Measurements from ENCODE around the gene DCLK2.

The DCLK2 gene

DNA sequence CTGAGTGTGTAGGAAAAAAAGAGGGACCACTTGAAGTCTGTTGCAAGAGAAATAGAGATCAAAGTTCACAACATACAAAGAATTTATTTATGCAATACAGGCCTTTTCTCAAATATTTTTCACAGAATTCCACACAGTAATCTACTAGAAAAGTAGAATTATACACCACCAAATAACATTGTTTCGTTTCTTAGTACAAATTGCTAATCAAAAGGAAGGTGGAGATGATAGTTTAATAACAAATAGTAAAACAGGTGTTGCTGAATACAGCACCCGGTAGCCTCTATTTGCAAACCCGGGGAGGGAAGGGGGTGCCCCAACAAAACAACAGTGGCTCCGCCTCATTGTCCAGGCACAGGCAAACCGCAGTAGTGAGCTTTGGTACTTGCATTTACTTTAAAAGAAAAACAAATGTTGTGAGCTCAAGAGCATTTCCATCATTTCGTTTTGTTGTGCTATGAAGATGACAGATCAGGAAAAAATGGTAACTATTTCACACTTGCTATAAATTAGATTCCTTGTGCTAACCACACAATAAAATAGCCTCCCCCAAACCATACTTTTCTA is 186.4 kb downstream of the DCLK2 start:
- no peak for DNase-seq (ENCODE audit: low spot score)

DNA sequence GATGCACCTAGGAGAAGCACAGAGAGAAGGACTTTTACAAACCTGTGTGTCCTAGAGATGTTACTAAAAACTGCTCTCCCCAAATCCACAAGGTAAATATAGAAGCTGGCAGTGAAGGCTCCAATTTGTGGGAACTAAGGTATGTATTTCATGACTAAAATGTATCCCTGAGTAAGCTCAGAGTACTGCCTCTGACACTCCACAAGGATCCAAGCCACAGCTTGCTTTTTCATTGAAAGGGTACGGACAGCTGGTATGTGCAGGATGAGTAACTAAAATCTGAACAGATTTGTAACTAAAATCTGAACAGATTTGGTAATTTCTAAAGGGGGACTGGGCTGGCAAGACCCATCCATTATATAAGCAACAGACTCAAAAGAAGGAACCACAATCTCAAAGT is 187.6 kb downstream of the DCLK2 start:
- DNase-seq (ENCODE audit: low spot score): no peak

DNA sequence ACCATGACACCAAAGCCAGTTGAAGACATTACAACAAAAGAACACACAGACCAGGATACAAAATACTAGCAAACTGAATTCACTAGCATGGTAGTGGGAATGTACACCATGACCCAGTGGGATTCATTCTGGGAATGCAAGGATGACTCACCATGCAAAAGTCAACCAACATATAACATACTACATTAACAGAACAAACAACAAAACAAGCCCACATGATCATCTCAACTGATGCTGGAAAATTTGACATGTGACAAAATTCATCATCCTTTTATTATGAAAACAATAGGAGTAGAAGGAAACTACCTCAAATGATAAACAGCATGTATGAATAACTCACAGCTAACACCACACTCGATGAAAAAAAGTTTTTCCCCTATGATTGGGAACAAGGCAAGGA is 190.2 kb downstream of the DCLK2 start:
- peak; percentile 43 for DNase-seq (ENCODE audit: low spot score)

DNA sequence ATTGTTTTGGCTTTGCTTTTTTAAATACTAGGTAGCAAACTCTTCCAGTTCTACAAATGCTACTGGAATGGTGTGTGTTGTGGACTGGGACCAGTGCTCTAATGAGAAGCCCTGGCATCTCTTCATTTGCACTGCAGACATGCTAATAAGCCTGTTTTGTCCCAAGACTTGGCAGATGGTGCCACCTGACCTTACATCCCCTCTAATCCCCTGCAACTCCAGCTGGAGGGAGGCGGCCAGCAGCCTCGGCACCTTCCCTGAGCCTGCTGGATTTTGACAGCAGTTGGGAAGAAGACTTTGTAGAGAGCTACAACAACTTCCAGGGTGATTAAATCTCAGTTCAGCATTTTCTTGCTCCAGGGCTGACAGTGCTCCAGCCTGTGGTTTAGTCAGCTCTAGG is 200.0 kb downstream of the DCLK2 start:
- DNase-seq (ENCODE audit: low spot score): no peak

GRCh38 chr4:150280081-150280895 is 202.0 kb downstream of the DCLK2 start:
- DNase-seq (ENCODE audit: low spot score): peak; percentile 30

DNA sequence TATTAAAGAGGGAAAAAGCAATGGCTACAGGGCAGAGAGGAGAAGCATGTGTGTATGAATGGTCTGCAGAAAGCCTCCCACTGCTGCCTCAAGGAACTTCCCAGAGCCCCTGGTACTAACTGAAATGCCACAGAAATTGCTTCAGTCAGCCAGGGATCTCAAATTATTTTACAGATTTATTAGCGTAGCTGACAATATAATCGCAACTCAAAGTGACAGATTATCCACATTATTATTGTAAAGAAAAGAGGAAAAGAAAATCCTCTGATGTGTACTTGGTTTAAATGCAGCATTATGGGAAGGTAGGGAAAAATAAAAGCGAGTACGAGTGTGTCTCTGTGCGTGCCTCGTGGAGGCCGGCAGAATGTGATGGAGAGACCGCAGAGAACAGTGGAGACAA is 202.7 kb downstream of the DCLK2 start:
- no peak for DNase-seq (ENCODE audit: low spot score)

GRCh38 chr4:150283689-150284088 is 205.4 kb downstream of the DCLK2 start:
- no peak for DNase-seq (ENCODE audit: low spot score)

- DNase-seq (ENCODE audit: low spot score): no peak
Measured at GRCh38 chr4:150286656-150287055, 208.4 kb downstream of the DCLK2 start.

GRCh38 chr4:150289198-150289597 is 211.0 kb downstream of the DCLK2 start:
- no peak for DNase-seq (ENCODE audit: low spot score)

DNA sequence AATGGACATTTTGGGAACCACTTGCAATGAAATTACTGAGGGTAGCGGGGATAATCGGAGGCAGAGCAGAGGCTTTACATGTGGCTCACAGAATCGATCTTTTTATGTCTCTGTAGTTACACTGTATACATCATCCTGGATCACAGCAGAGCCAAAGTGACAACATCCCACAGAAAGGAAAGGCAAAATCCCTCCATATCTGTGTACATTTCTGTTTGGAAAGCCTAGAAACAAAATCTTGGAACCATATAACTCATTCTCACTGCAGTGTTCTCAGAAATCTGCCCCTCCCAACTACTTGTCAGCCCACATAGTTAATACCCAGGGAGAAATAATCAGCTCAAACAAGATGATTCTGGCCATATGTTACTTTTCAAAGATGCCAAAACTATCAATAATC is 211.6 kb downstream of the DCLK2 start:
- DNase-seq (ENCODE audit: low spot score): no peak

GRCh38 chr4:150297861-150298474 is 219.7 kb downstream of the DCLK2 start:
- DNase-seq (ENCODE audit: low spot score): peak; percentile 5

- no peak for DNase-seq (ENCODE audit: low spot score)
Measured at GRCh38 chr4:150299816-150300215, 221.6 kb downstream of the DCLK2 start.

- DNase-seq (ENCODE audit: low spot score): peak; percentile 32
Measured at GRCh38 chr4:150302553-150302952, 224.3 kb downstream of the DCLK2 start.

GRCh38 chr4:150305995-150306394 is 227.8 kb downstream of the DCLK2 start:
- peak; percentile 10 for DNase-seq (ENCODE audit: low spot score)

- no peak for DNase-seq (ENCODE audit: low spot score)
Measured at GRCh38 chr4:150306719-150307118, 228.5 kb downstream of the DCLK2 start.
